ENCODE results near the gene PKP4.

The PKP4 gene

GRCh38 chr2:158583923-158584322 is 127.2 kb downstream of the PKP4 start:
- no peak for DNase-seq (ENCODE audit: low read depth in 1 of 2, low spot score in 1 of 2)

- no peak for DNase-seq (ENCODE audit: low read depth in 1 of 2, low spot score in 1 of 2)
Measured at GRCh38 chr2:158586491-158586890, 129.7 kb downstream of the PKP4 start.

- DNase-seq (ENCODE audit: low read depth in 1 of 2, low spot score in 1 of 2): no peak
Measured at GRCh38 chr2:158589303-158589702, 132.6 kb downstream of the PKP4 start.

GRCh38 chr2:158598862-158599517 is 142.2 kb downstream of the PKP4 start:
- DNase-seq (ENCODE audit: low read depth in 1 of 2, low spot score in 1 of 2): no peak

- no peak for DNase-seq (ENCODE audit: low read depth in 1 of 2, low spot score in 1 of 2)
Measured at GRCh38 chr2:158599609-158600008, 142.9 kb downstream of the PKP4 start.

- no peak for DNase-seq (ENCODE audit: low read depth in 1 of 2, low spot score in 1 of 2)
Measured at GRCh38 chr2:158600155-158600802, 143.5 kb downstream of the PKP4 start.

GRCh38 chr2:158602027-158602426 is 145.3 kb downstream of the PKP4 start:
- no peak for DNase-seq (ENCODE audit: low read depth in 1 of 2, low spot score in 1 of 2)

DNA sequence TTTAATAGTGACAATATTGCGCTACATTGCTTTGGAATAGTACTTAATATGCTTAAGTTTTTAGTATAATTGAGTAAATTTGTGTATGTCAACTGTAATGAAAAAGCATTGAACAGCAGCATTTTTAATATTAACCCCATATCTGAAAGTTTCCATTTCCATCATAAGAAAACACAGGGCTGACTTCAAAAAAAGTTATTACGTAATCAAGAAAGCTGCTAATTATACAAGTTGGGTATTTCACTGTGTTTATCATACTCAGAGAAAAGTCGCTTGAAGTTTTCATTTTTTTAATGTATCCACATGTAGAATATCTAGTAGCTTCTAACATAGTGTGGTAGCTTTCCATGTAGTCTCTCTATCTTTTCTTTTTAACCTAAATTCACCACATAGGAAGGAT is 146.5 kb downstream of the PKP4 start:
- no peak for DNase-seq (ENCODE audit: low read depth in 1 of 2, low spot score in 1 of 2)

GRCh38 chr2:158603986-158604385 is 147.2 kb downstream of the PKP4 start:
- DNase-seq (ENCODE audit: low read depth in 1 of 2, low spot score in 1 of 2): no peak

GRCh38 chr2:158610059-158610458 is 153.3 kb downstream of the PKP4 start:
- no peak for DNase-seq (ENCODE audit: low read depth in 1 of 2, low spot score in 1 of 2)

DNA sequence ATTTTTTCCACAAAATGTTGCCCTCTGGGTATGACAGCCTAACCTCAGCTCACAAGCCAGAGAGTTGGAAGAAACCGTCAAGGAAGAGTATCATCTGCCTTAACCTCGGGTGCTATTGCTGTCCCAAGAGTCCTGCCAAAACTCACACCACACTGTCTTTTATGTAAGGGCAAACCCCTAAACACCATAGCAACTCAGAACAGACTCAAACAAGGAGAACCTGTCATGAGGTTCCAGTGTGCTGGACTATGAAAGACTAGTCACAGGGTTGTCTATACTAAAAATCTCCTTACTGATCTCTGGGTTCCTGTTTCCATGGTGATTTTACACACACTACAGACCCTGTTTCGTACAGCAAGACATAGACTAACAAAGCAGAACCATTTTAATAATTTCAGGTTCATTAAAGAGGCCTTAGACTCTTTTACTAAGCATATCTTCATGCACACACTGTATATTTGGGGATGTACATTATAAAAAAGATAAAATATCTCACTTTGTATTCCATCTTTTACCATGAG is 159.8 kb downstream of the PKP4 start:
- DNase-seq (ENCODE audit: low read depth in 1 of 2, low spot score in 1 of 2): no peak

- no peak for DNase-seq (ENCODE audit: low read depth in 1 of 2, low spot score in 1 of 2)
Measured at GRCh38 chr2:158618891-158619490, 162.2 kb downstream of the PKP4 start.

DNA sequence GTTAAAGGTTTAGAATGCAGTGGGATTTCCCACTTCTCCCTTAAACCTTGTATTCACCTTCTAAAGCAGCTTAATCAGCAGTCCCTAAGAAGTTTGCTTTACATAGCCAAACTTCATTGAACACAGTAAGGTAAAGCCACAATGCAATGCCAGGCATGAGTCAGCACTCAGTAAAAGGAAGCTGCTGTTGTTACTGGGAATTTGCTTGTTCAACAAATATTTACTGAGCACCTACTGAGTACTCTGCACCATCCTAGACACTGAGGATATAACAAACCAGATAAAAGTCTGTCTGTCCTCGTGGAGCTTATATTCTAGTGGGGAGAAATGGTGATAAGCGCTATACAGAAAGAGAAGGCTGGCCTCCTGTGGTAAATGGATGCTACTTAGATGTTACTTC is 162.7 kb downstream of the PKP4 start:
- DNase-seq (ENCODE audit: low read depth in 1 of 2, low spot score in 1 of 2): no peak

- no peak for DNase-seq (ENCODE audit: low read depth in 1 of 2, low spot score in 1 of 2)
Measured at GRCh38 chr2:158620656-158621055, 163.9 kb downstream of the PKP4 start.

- no peak for DNase-seq (ENCODE audit: low read depth in 1 of 2, low spot score in 1 of 2)
Measured at GRCh38 chr2:158624071-158624667, 167.4 kb downstream of the PKP4 start.

GRCh38 chr2:158624961-158625360 is 168.2 kb downstream of the PKP4 start:
- no peak for DNase-seq (ENCODE audit: low read depth in 1 of 2, low spot score in 1 of 2)

DNA sequence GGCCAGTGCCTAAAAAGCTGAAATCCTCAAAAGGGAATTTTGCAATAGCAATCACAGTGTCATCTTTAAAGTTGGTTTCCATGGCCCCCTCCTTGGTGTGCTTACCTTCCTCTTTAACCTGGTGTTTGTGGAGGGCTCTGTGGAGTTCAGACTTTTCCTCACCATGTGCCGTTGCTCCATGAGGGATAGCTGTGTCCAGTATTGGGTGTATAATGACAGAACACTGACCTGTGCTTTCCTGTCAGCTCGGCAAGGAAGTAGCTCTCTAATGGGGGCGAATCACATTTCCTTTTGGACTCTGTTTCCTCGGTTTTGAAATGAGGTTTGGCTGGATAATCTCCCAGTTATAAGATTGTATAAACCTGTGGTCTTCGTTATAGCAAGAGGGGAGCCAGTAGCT is 172.4 kb downstream of the PKP4 start:
- no peak for DNase-seq (ENCODE audit: low read depth in 1 of 2, low spot score in 1 of 2)

GRCh38 chr2:158633261-158633660 is 176.5 kb downstream of the PKP4 start:
- DNase-seq (ENCODE audit: low read depth in 1 of 2, low spot score in 1 of 2): no peak

DNA sequence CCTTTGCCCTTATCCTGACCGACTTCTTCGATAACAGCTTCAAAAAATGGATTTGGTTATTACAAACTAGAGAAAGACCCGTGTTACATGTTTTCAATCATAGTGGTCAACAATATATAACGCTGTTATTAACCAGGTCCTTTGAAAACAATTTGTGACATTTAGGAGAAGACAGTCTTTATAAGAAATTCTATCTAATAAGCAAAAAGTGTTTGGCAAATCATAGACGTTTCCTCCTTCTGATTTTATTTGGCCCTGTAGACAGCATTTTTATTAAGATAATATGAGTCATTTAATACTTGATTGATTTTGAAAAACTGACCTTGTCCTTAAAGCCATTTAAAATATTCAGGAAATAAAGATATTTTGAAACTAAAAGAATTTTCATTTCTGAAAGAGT is 177.9 kb downstream of the PKP4 start:
- DNase-seq (ENCODE audit: low read depth in 1 of 2, low spot score in 1 of 2): no peak

DNA sequence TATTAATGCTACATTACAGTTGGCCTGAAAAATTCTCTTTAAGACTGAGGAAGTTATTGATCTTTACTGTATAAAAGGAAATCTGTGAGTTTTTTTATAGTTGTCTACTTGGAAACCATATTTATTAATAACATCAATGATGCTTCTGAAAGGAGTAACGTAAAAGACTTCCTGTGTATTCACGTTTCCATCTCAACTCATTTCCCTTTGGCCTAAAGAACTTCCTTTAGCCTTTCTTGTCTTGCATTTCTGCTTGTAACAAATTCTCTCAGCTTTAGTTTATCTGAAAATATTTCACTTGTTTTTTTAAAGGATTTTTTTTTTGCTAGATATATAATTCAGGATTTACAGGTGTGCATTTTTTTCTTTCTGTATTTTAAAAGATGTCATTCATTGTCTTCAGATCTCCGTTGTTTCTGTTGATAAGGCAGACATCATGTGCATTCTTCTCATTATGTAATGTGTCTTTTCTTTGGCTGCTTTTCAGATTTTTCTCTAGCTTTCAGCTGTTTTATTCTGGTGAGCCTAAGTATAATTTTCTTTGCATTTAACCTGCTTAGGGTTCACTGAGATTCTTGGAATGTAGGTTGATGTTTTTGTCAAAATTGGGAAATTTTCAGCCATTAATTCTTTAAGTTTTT is 179.3 kb downstream of the PKP4 start:
- no peak for DNase-seq (ENCODE audit: low read depth in 1 of 2, low spot score in 1 of 2)

DNA sequence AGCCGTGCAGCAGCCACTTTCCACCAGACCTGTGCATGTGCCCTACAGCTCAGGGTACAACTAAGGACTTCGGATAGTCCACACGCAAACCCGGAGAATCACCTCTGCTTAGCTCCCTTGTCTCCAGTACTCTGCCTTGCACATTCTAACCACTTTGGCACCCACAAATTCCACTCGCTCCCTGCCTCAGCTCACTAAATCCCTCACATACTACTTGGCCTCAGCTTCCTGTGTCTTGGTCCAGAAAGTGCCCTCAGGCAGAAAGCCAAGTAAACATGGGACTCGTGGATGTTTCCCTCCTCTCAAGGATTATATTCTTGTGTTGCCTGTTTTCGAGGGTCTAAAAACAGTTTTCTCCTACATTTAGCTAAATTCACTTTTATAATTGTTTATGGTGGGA is 180.6 kb downstream of the PKP4 start:
- no peak for DNase-seq (ENCODE audit: low read depth in 1 of 2, low spot score in 1 of 2)

DNA sequence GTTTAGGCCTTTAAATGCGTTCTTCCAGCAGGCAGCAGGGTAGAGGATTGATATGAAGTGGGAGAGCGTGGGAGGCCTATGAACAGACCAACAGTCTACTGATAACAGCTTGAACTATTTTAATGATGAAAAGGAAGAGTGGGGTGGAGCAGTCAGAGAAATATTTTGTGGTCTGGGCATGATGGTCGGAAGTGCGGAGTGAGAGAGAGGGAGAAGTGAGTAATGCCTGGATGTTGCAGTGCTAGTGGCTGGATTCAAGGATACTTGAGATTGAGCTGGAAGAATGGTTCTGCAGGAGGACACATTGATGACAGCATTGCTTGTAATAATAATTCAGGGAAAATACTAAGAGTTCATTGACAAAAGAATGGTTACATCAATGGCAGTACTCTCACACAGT is 187.4 kb downstream of the PKP4 start:
- DNase-seq (ENCODE audit: low read depth in 1 of 2, low spot score in 1 of 2): no peak
